K562 (cell line): ENCODE measurements around the gene ABLIM2. TPM values are rescaled to one million over a fixed set of nuclear protein-coding genes. Genes with fewer than 3 reads are reported as not detected.

Experiments used
- ATAC-seq: fragments of 200-7000 bp; cut with Tn5 transposase; 3 replicates; pipeline ENCODE4 v1.9.1; 2020; ENCODE audit warnings: moderate library complexity
- BruUV-seq: library from RNA; stranded (reverse); fragments of 400-500 nt; replicated peaks from 2 replicates; lab custom pipeline; 2021; lab: Mats Ljungman, UMichigan
- CTCF ChIA-PET: fragments of 300-600 bp; formaldehyde crosslinking; extraction: SDS; loops from one replicate; lab custom pipeline; 2021; ENCODE audit warnings: low intra/inter-chr PET ratio; lab: Yijun Ruan, JAX
- POLR2A ChIA-PET: fragments of 300-600, 350-650 bp; sonication (Branson Sonifier 250); formaldehyde crosslinking; extraction: SDS; loops from one replicate; lab custom pipeline; 2021; ENCODE audit warnings: antibody characterized with exemption, inconsistent platforms; lab: Yijun Ruan, JAX
- DNase-seq, 4 experiments: peaks; one replicate each; pipeline versions ENCODE4 v3.0.0 to v3.0.0-alpha.2; 2011 to 2018; ENCODE audit warnings: low spot score in 3 of 4, mixed read lengths in 3 of 4; ENCODE audit errors: extremely low read depth in 1 of 4
- FAIRE-seq: peaks from 2 replicates; lab custom pipeline; 2011; peaks lifted over from hg19 to GRCh38; lab: Jason Lieb, UNC
- H2AFZ ChIP-seq: 2 replicates; pipeline ENCODE4 v1.6.0; 2011; ENCODE audit warnings: low read depth, low read length, control low read depth, inconsistent platforms
- H3K27ac ChIP-seq: fragments of 200-600 bp; 3 replicates; pipeline ENCODE4 v1.8.0; 2011; ENCODE audit warnings: low read depth, mild to moderate bottlenecking, control low read depth, inconsistent platforms, low read length, moderate library complexity, mixed read lengths; ENCODE audit errors: extremely low read depth
- H3K27me3 ChIP-seq, 2 experiments: fragments of 300-600 bp in 1 of 2; 2 replicates in 1 of 2; 3 replicates in 1 of 2; pipeline versions ENCODE4 v1.6.0 to v1.8.0; 2011; ENCODE audit warnings: inconsistent platforms in 2 of 2, low read length in 2 of 2, mild to moderate bottlenecking in 1 of 2, mixed read lengths in 1 of 2, moderate library complexity in 1 of 2; ENCODE audit not compliant: control insufficient read depth in 2 of 2, insufficient read depth in 2 of 2
- H3K36me3 ChIP-seq: fragments of 300-600 bp; 3 replicates; pipeline ENCODE4 v1.8.0; 2011; ENCODE audit warnings: mild to moderate bottlenecking, low read length, inconsistent platforms; ENCODE audit not compliant: control insufficient read depth, insufficient read depth
- H3K4me1 ChIP-seq, 2 experiments: fragments of 200-600 bp in 1 of 2; replicated peaks in 1 of 2; 2 replicates in 1 of 2; 3 replicates in 1 of 2; pipeline versions ENCODE4 v1.5.1 to v1.8.0; 2011; ENCODE audit warnings: inconsistent platforms in 2 of 2, low read length in 2 of 2, mild to moderate bottlenecking in 1 of 2, mixed read lengths in 1 of 2, moderate library complexity in 1 of 2; ENCODE audit not compliant: control insufficient read depth in 2 of 2, insufficient read depth in 2 of 2
- H3K4me2 ChIP-seq: 2 replicates; pipeline ENCODE4 v1.6.1; 2011; ENCODE audit warnings: low read length, control low read depth, inconsistent platforms, mixed read lengths; ENCODE audit not compliant: insufficient read depth
- H3K4me3 ChIP-seq: fragments of 200-600 bp; sonication (generic), shearing (Covaris generic); 2 replicates; pipeline ENCODE4 v1.5.1; 2016; ENCODE audit warnings: control low read depth, inconsistent platforms
- H3K79me2 ChIP-seq: fragments of 200-600 bp; 3 replicates; pipeline ENCODE4 v1.8.0; 2011; ENCODE audit warnings: low read length, inconsistent platforms; ENCODE audit not compliant: control insufficient read depth, insufficient read depth
- H3K9ac ChIP-seq, 2 experiments: 2 replicates each; pipeline versions ENCODE4 v1.6.0 to v1.6.1; 2011; ENCODE audit warnings: low read depth in 2 of 2, low read length in 2 of 2, control low read depth in 1 of 2, inconsistent platforms in 1 of 2, mild to moderate bottlenecking in 1 of 2, mixed read lengths in 1 of 2; ENCODE audit not compliant: insufficient read depth in 1 of 2
- H3K9me1 ChIP-seq: one replicate; pipeline ENCODE4 v1.6.0; 2011; ENCODE audit warnings: inconsistent platforms, mild to moderate bottlenecking, low read length, moderate library complexity; ENCODE audit not compliant: control insufficient read depth, insufficient read depth
- H3K9me3 ChIP-seq: replicated peaks from 2 replicates; pipeline ENCODE4 v1.5.1; 2011; ENCODE audit warnings: low read depth, low read length, inconsistent platforms; ENCODE audit not compliant: control insufficient read depth, insufficient read depth
- H4K20me1 ChIP-seq: replicated peaks from 2 replicates; pipeline ENCODE4 v1.6.1; 2011; ENCODE audit warnings: low read length, inconsistent platforms, mixed read lengths; ENCODE audit not compliant: control insufficient read depth, insufficient read depth
- BACH1 ChIP-seq: fragments of 200-800 bp; sonication (Bioruptor generic); IDR thresholded peaks from 2 replicates; pipeline ENCODE4 v1.6.1; 2016; ENCODE audit warnings: missing genetic modification characterization, missing compliant biosample characterization
- CREM ChIP-seq: IDR thresholded peaks from 2 replicates; pipeline ENCODE4 v1.6.1; 2014; ENCODE audit warnings: antibody characterized with exemption, low read depth
- EHMT2 ChIP-seq: fragments of 450-650 bp; IDR thresholded peaks from 2 replicates; pipeline ENCODE4 v1.6.1; 2018; ENCODE audit warnings: antibody characterized with exemption
- KAT8 ChIP-seq: fragments of 450-650 bp; IDR thresholded peaks from 2 replicates; pipeline ENCODE4 v1.6.1; 2016; ENCODE audit warnings: low read depth, mild to moderate bottlenecking
- KLF10 ChIP-seq: fragments of 250-450 bp; sonication (Bioruptor Pico); IDR thresholded peaks from 2 replicates; pipeline ENCODE4 v1.6.1; 2021; ENCODE audit warnings: matching md5 sums
- MAFF ChIP-seq: IDR thresholded peaks from 2 replicates; pipeline ENCODE4 v1.6.1; 2012; ENCODE audit warnings: low read length, improper control_type of control experiment
- PURB ChIP-seq: sonication (generic); formaldehyde crosslinking; IDR thresholded peaks from 2 replicates; pipeline ENCODE4 v1.9.0; 2021; ENCODE audit warnings: low read depth, mild to moderate bottlenecking, missing genetic modification reagents
- ZNF655 ChIP-seq: fragments of 250-450 bp; sonication (Bioruptor Pico); IDR thresholded peaks from 2 replicates; pipeline ENCODE4 v1.5.0; 2021
- ZNF76 ChIP-seq: fragments of 250-450 bp; sonication (Bioruptor Pico); IDR thresholded peaks from 2 replicates; pipeline ENCODE4 v1.4.0; 2020; ENCODE audit warnings: mild to moderate bottlenecking, moderate library complexity, borderline replicate concordance
- ZNF766 ChIP-seq: fragments of 200-800 bp; sonication (Bioruptor generic); conservative IDR thresholded peaks from 2 replicates; pipeline ENCODE4 v1.6.1; 2016; ENCODE audit warnings: missing genetic modification characterization, missing compliant biosample characterization
- WGBS: fragments of 100-300 bp; shearing (Covaris generic); methylation state at CpG from one replicate; pipeline ENCODE4 v1.1.6; 2016; ENCODE audit warnings: low coverage, mixed read lengths; ENCODE audit not compliant: insufficient coverage; ENCODE audit errors: missing lambda C conversion rate; 5-methylcytosine and 5-hydroxymethylcytosine counted together
- in situ Hi-C: fragments of 300-500 bp; cut with MboI; formaldehyde crosslinking; loops from 4 replicates; pipeline ENCODE4 v1.15.0; 2018; ENCODE audit warnings: inconsistent platforms, mixed read lengths
- intact Hi-C: fragments of 100-400 bp; cut with micrococcal nuclease; formaldehyde crosslinking; loops from 2 replicates; pipeline ENCODE4 v1.14.2; 2022
- polyA plus RNA-seq, 8 experiments: library from polyadenylated mRNA; depleted of rRNA in 4 of 8; stranded (reverse) in 5 of 8; unstranded in 3 of 8; fragments of >200 nt; fragmentation: Nextera tagmentation in 2 of 8; fragmentation: Illumina TruSeq in 1 of 8; extraction: Ambion mirVana in 2 of 8; extraction: Trizol in 1 of 8; gene quantifications; 2 replicates each; pipeline versions ENCODE4 v1.2.1 to v1.2.3, GENCODE V29; 2011 to 2014; ENCODE audit warnings: inconsistent platforms in 1 of 8, missing spikeins in 1 of 8
- total RNA-seq, 7 experiments: library from RNA; depleted of rRNA in 6 of 7; stranded (reverse); fragments of >200 nt in 6 of 7; fragmentation: Illumina TruSeq in 2 of 7; extraction: Trizol in 2 of 7; gene quantifications; 2 replicates each; pipeline versions ENCODE4 v1.2.1 to v1.2.3, GENCODE V29; 2011 to 2021; ENCODE audit warnings: low replicate concordance in 1 of 7
- TF ChIP-seq, protein P1 (sequence below): IDR thresholded peaks from 2 replicates; pipeline ENCODE4 v1.6.1; 2012; ENCODE audit warnings: low read depth, low read length, improper control_type of control experiment, borderline replicate concordance
- TF ChIP-seq, protein P2 (sequence below): fragments of 450-650 bp; IDR thresholded peaks from 2 replicates; pipeline ENCODE4 v1.6.1; 2018; ENCODE audit not compliant: partially characterized antibody

The ABLIM2 gene
- total and polyA plus RNA-seq, 9 of the 15 experiments (the other 6 are each of a cell fraction or from before 2014, with no cell fraction given), result not detected

DNA sequence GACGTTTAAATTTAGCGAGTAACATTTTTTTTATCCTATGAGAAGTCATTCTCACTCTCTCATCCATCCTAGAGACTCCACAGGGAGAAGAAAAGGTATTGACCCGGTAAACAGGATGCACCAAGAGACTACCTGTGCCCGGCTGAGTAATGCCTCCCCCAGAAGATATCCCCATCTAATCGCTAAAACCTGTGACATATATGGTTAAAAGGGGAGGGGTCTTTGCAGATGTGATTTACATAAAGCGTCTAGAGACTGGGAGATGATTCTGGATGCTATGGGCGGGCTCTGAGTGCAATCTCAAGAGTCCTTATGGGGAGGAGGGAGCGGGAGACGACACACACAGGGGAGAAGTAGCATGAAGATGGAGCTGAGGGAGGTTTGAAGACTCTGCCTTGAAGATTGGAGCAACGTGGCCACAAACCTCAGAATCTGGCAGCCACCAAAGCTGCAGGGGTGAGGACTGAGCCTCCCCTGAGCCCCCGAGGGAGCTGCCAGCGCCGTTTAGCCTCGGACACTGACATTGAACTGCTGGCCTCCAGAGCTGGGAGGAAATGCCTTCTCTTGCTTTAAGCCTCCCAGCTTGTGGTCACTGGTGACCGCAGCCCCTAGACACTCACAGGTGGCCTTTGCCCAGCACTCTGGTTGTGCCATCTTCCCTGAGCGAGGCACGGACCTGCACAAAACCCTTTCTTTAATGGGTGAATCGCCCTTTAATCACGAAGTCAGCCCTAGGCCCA, 11.2 kb downstream of the ABLIM2 start (continued):
- TF ChIP-seq, protein P1, sequence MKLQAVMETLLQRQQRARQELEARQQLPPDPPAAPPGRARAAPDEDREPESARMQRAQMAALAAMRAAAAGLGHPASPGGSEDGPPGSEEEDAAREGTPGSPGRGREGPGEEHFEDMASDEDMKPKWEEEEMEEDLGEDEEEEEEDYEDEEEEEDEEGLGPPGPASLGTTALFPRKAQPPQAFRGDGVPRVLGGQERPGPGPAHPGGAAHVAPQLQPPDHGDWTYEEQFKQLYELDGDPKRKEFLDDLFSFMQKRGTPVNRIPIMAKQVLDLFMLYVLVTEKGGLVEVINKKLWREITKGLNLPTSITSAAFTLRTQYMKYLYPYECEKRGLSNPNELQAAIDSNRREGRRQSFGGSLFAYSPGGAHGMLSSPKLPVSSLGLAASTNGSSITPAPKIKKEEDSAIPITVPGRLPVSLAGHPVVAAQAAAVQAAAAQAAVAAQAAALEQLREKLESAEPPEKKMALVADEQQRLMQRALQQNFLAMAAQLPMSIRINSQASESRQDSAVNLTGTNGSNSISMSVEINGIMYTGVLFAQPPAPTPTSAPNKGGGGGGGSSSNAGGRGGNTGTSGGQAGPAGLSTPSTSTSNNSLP, result no peak
- TF ChIP-seq BACH1 (tag), result no peak
- TF ChIP-seq EHMT2, result no peak
- no peak for TF ChIP-seq KAT8
- TF ChIP-seq ZNF766, result no peak
- TF ChIP-seq ZNF655, result no peak
- no peak for TF ChIP-seq KLF10
- no peak for TF ChIP-seq ZNF76 (CRISPR knock-in tag)

DNA sequence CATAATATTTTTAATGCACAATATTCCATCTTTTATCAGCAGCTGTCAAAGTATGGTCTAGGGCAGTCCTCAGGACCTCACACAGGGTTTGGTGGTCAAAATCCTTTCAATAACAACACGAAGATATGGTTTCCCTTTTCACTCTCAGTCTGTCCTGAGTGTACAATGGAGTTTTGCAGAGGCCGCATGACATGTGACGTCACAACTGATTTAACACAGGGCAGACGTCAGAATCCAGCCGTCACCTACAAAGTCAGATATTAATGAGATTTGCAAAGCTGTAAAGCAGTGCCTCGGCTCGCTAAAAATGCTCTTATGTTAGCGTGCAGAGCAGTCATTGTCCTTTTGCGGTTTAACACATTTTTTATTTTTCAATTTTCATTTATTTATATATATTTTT, 12.5 kb downstream of the ABLIM2 start:
- WGBS, result 2% methylated on average over 9 of the region's 9 CpGs
- Histone ChIP-seq H3K4me2 (no peak overlapping the region), H2AFZ (no peak overlapping the region), H3K9me3 (no peaks in the 10 kb centered on the region), H4K20me1 (peaks cover 18% of the 10 kb centered on the region; the same call in 1 of the 2 replicates), H3K36me3 (no peaks in the 10 kb centered on the region), H3K27me3 (peaks cover 19 to 78% of the 10 kb centered on the region in 2 experiments; a peak in 4 of 5 replicates), H3K4me3 (no peak overlapping the region), H3K9ac (no peak overlapping the region), H3K79me2 (no peaks in the 10 kb centered on the region), H3K9me1 (no peaks in the 10 kb centered on the region), H3K27ac (no peak overlapping the region), H3K4me1 (0 out of 5 replicates have a peak, but pooled peaks cover 0 to 3% of the 10 kb centered on the region in 2 experiments)
- in situ Hi-C loops (no loop called here), intact Hi-C loops (no loop called here)
- FAIRE-seq (no peak), ATAC-seq (no peak), DNase-seq (no peak)
- POLR2A ChIA-PET, result no interaction called here
- CTCF ChIA-PET, result no interaction called here
- no TSS peak for BruUV-seq
- TF ChIP-seq MAFF (no peak), CREM (peak; percentile 77), PURB (CRISPR knock-in tag) (no peak)
- TF ChIP-seq, protein P2, sequence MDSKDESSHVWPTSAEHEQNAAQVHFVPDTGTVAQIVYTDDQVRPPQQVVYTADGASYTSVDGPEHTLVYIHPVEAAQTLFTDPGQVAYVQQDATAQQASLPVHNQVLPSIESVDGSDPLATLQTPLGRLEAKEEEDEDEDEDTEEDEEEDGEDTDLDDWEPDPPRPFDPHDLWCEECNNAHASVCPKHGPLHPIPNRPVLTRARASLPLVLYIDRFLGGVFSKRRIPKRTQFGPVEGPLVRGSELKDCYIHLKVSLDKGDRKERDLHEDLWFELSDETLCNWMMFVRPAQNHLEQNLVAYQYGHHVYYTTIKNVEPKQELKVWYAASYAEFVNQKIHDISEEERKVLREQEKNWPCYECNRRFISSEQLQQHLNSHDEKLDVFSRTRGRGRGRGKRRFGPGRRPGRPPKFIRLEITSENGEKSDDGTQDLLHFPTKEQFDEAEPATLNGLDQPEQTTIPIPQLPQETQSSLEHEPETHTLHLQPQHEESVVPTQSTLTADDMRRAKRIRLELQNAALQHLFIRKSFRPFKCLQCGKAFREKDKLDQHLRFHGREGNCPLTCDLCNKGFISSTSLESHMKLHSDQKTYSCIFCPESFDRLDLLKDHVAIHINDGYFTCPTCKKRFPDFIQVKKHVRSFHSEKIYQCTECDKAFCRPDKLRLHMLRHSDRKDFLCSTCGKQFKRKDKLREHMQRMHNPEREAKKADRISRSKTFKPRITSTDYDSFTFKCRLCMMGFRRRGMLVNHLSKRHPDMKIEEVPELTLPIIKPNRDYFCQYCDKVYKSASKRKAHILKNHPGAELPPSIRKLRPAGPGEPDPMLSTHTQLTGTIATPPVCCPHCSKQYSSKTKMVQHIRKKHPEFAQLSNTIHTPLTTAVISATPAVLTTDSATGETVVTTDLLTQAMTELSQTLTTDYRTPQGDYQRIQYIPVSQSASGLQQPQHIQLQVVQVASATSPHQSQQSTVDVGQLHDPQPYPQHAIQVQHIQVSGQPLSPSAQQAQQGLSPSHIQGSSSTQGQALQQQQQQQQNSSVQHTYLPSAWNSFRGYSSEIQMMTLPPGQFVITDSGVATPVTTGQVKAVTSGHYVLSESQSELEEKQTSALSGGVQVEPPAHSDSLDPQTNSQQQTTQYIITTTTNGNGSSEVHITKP, result no peak
